HepG2 (cell line): ENCODE data around the gene IER5L. TPM values are rescaled to one million over a fixed set of nuclear protein-coding genes. Genes with fewer than 3 reads are reported as not detected.

Experiments used
- ATF1 ChIP-seq: IDR thresholded peaks from 2 replicates; pipeline ENCODE4 v1.6.1; 2016; ENCODE audit warnings: mild to moderate bottlenecking, control low read depth
- DNMT1 ChIP-seq: sonication (generic); formaldehyde crosslinking; IDR thresholded peaks from 2 replicates; pipeline ENCODE4 v1.5.1; 2020; ENCODE audit warnings: mild to moderate bottlenecking, missing genetic modification reagents
- E2F5 ChIP-seq: sonication (generic); formaldehyde crosslinking; conservative IDR thresholded peaks from 2 replicates; pipeline ENCODE4 v1.4.0; 2020; ENCODE audit warnings: missing genetic modification reagents
- MATR3 ChIP-seq: sonication (generic); formaldehyde crosslinking; IDR thresholded peaks from 2 replicates; pipeline ENCODE4 v1.4.0; 2020; ENCODE audit warnings: missing genetic modification reagents
- NAIF1 ChIP-seq: sonication (generic); formaldehyde crosslinking; IDR thresholded peaks from 2 replicates; pipeline ENCODE4 v1.5.0; 2020; ENCODE audit warnings: mild to moderate bottlenecking, missing genetic modification reagents, borderline replicate concordance
- NFE2L1 ChIP-seq: sonication (generic); formaldehyde crosslinking; IDR thresholded peaks from 2 replicates; pipeline ENCODE4 v1.4.0; 2020; ENCODE audit warnings: missing genetic modification reagents, mild to moderate bottlenecking, borderline replicate concordance
- NPAS2 ChIP-seq: sonication (generic); formaldehyde crosslinking; IDR thresholded peaks from 2 replicates; pipeline ENCODE4 v1.8.0; 2022; ENCODE audit warnings: mild to moderate bottlenecking, missing genetic modification reagents, borderline replicate concordance
- SRSF4 ChIP-seq: fragments of 200-400 bp; formaldehyde crosslinking; IDR thresholded peaks from one replicate; pipeline ENCODE4 v1.6.1; 2018; ENCODE audit warnings: mild to moderate bottlenecking, low read depth, low read length, moderate library complexity; ENCODE audit not compliant: poor library complexity, severe bottlenecking
- SRY ChIP-seq: sonication (generic); formaldehyde crosslinking; IDR thresholded peaks from 2 replicates; pipeline ENCODE4 v1.8.0; 2022; ENCODE audit warnings: mild to moderate bottlenecking, missing genetic modification reagents
- ZNF256 ChIP-seq: sonication (generic); formaldehyde crosslinking; conservative IDR thresholded peaks from 2 replicates; pipeline ENCODE4 v1.4.0; 2020; ENCODE audit warnings: missing genetic modification reagents
- ZNF644 ChIP-seq: IDR thresholded peaks from 2 replicates; pipeline ENCODE4 v1.6.1; 2016; ENCODE audit warnings: low read depth
- ZNF839 ChIP-seq: sonication (generic); formaldehyde crosslinking; IDR thresholded peaks from 2 replicates; pipeline ENCODE4 v1.4.0; 2020; ENCODE audit warnings: missing genetic modification reagents, mild to moderate bottlenecking, borderline replicate concordance
- ZSCAN29 ChIP-seq: sonication (generic); formaldehyde crosslinking; conservative IDR thresholded peaks from 2 replicates; pipeline ENCODE4 v1.4.0; 2020; ENCODE audit warnings: mild to moderate bottlenecking, missing genetic modification reagents
- polyA plus RNA-seq, 8 experiments: library from polyadenylated mRNA; depleted of rRNA in 3 of 8; stranded (reverse) in 7 of 8; unstranded in 1 of 8; fragments of >200 nt; fragmentation: Illumina TruSeq in 4 of 8; extraction: Trizol in 4 of 8; gene quantifications; 2 replicates each; pipeline versions ENCODE4 v1.2.1 to v1.2.3, GENCODE V29; 2011 to 2016; ENCODE audit warnings: low read depth in 4 of 8, missing spikeins in 1 of 8, mixed read lengths in 1 of 8; ENCODE audit not compliant: insufficient read depth in 1 of 8
- total RNA-seq, 5 experiments: library from RNA; depleted of rRNA; stranded (reverse); fragments of >200 nt; fragmentation: Illumina TruSeq; extraction: Trizol; gene quantifications; 2 replicates each; pipeline ENCODE4 v1.2.3, GENCODE V29; 2016; ENCODE audit warnings: low read depth in 1 of 5
- TF ChIP-seq, protein P1 (sequence below): sonication (generic); formaldehyde crosslinking; IDR thresholded peaks from 2 replicates; pipeline ENCODE4 v1.9.0; 2021; ENCODE audit warnings: mild to moderate bottlenecking, missing genetic modification reagents
- TF ChIP-seq, protein P2 (sequence below): sonication (generic); formaldehyde crosslinking; IDR thresholded peaks from 2 replicates; pipeline ENCODE4 v1.5.0; 2020; ENCODE audit warnings: mild to moderate bottlenecking, missing genetic modification reagents, borderline replicate concordance
- TF ChIP-seq, protein P3 (sequence below): sonication (generic); formaldehyde crosslinking; IDR thresholded peaks from 2 replicates; pipeline ENCODE4 v1.8.0; 2022; ENCODE audit warnings: missing genetic modification reagents, low read depth, mild to moderate bottlenecking, borderline replicate concordance
- TF ChIP-seq, protein P4 (sequence below): sonication (generic); formaldehyde crosslinking; IDR thresholded peaks from 2 replicates; pipeline ENCODE4 v1.4.0; 2020; ENCODE audit warnings: low read depth, mild to moderate bottlenecking, missing genetic modification reagents

IER5L gene
- total and polyA plus RNA-seq, 2 of the 13 experiments (the other 11 are each of a cell fraction or from before 2014, with no cell fraction given) = 1.8 to 3.3 TPM

DNA sequence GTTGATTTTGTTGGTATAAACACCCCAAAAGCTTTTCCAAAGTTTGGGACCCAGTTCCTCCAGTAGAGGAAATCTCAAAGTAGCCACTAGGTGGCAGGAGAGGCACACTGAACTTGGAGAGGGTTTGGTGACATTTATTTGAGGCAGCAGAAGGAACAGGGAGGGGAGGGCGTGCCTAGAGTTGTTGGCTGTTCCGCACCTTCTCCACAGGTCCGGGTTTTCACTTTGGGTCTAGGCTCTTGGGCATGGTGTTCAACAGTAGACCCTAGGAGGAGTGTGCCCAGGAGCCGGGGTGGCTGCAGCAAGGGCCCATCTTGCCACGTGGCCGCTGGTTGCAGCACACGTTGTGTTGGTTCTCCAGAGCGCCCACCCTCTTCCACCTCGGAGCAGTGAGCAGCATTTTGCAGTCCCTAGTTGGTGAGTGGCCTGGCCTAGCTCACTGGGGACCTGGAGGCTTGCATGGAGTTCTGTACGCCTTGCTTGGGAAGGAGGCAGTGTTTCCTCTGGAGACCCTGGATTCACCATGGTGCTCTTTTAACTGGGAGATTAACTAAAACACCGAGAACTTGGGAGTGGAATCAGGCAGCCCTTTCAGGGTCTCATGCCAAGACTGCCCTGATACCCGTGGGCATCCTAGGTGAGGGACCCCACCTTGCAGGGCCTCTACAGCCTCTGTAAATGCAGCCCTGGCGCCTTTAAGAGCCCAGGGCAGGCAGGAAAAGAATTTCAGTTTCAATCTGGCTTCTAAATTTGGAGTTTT is 38.6 kb downstream of the IER5L start (continued):
- TF ChIP-seq DNMT1 = no peak
- TF ChIP-seq ZNF839 = no peak
- TF ChIP-seq ZNF644 = 0 out of 2 replicates have a peak, but pooled peaks have one; percentile 6
- TF ChIP-seq, protein P1, sequence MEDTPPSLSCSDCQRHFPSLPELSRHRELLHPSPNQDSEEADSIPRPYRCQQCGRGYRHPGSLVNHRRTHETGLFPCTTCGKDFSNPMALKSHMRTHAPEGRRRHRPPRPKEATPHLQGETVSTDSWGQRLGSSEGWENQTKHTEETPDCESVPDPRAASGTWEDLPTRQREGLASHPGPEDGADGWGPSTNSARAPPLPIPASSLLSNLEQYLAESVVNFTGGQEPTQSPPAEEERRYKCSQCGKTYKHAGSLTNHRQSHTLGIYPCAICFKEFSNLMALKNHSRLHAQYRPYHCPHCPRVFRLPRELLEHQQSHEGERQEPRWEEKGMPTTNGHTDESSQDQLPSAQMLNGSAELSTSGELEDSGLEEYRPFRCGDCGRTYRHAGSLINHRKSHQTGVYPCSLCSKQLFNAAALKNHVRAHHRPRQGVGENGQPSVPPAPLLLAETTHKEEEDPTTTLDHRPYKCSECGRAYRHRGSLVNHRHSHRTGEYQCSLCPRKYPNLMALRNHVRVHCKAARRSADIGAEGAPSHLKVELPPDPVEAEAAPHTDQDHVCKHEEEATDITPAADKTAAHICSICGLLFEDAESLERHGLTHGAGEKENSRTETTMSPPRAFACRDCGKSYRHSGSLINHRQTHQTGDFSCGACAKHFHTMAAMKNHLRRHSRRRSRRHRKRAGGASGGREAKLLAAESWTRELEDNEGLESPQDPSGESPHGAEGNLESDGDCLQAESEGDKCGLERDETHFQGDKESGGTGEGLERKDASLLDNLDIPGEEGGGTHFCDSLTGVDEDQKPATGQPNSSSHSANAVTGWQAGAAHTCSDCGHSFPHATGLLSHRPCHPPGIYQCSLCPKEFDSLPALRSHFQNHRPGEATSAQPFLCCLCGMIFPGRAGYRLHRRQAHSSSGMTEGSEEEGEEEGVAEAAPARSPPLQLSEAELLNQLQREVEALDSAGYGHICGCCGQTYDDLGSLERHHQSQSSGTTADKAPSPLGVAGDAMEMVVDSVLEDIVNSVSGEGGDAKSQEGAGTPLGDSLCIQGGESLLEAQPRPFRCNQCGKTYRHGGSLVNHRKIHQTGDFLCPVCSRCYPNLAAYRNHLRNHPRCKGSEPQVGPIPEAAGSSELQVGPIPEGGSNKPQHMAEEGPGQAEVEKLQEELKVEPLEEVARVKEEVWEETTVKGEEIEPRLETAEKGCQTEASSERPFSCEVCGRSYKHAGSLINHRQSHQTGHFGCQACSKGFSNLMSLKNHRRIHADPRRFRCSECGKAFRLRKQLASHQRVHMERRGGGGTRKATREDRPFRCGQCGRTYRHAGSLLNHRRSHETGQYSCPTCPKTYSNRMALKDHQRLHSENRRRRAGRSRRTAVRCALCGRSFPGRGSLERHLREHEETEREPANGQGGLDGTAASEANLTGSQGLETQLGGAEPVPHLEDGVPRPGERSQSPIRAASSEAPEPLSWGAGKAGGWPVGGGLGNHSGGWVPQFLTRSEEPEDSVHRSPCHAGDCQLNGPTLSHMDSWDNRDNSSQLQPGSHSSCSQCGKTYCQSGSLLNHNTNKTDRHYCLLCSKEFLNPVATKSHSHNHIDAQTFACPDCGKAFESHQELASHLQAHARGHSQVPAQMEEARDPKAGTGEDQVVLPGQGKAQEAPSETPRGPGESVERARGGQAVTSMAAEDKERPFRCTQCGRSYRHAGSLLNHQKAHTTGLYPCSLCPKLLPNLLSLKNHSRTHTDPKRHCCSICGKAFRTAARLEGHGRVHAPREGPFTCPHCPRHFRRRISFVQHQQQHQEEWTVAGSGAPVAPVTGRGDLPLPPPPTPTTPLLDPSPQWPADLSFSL (CRISPR knock-in tag) = no peak
- TF ChIP-seq, protein P2, sequence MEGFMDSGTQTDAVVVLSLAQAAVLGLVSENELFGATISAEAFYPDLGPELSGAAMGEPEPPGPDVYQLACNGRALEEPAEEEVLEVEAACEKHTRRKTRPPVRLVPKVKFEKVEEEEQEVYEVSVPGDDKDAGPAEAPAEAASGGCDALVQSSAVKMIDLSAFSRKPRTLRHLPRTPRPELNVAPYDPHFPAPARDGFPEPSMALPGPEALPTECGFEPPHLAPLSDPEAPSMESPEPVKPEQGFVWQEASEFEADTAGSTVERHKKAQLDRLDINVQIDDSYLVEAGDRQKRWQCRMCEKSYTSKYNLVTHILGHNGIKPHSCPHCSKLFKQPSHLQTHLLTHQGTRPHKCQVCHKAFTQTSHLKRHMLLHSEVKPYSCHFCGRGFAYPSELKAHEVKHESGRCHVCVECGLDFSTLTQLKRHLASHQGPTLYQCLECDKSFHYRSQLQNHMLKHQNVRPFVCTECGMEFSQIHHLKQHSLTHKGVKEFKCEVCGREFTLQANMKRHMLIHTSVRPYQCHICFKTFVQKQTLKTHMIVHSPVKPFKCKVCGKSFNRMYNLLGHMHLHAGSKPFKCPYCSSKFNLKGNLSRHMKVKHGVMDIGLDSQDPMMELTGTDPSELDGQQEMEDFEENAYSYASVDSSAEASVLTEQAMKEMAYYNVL (CRISPR knock-in tag) = no peak; the same call in 1 of the 2 replicates
- TF ChIP-seq E2F5 (CRISPR knock-in tag) = 0 out of 2 replicates have a peak, but pooled peaks have one; percentile 24
- TF ChIP-seq, protein P3, sequence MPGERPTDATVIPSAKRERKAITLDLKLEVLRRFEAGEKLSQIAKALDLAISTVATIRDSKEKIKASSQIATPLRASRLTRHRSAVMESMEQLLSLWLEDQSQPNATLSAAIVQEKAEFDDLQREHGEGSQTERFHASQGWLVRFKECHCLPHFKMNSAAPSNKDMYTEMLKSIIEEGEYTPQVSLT (CRISPR knock-in tag) = no peak
- TF ChIP-seq NPAS2 (CRISPR knock-in tag) = no peak
- TF ChIP-seq NFE2L1 (CRISPR knock-in tag) = no peak
- no peak for TF ChIP-seq SRSF4
- no peak for TF ChIP-seq ATF1 (CRISPR knock-in tag)
- TF ChIP-seq NAIF1 (CRISPR knock-in tag) = no peak
- no peak for TF ChIP-seq MATR3 (CRISPR knock-in tag)
- no peak for TF ChIP-seq ZNF256 (CRISPR knock-in tag)
- TF ChIP-seq SRY (CRISPR knock-in tag) = 0 out of 2 replicates have a peak, but pooled peaks have one; percentile 42
- TF ChIP-seq, protein P4, sequence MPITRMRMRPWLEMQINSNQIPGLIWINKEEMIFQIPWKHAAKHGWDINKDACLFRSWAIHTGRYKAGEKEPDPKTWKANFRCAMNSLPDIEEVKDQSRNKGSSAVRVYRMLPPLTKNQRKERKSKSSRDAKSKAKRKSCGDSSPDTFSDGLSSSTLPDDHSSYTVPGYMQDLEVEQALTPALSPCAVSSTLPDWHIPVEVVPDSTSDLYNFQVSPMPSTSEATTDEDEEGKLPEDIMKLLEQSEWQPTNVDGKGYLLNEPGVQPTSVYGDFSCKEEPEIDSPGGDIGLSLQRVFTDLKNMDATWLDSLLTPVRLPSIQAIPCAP (CRISPR knock-in tag) = 0 out of 2 replicates have a peak, but pooled peaks have one; percentile 40
- no peak for TF ChIP-seq ZSCAN29 (CRISPR knock-in tag)
